HepG2 (cell line): ENCODE results near the gene FEV. TPM values are rescaled to one million over a fixed set of nuclear protein-coding genes. Genes with fewer than 3 reads are reported as not detected.

ENCODE experiments used
- ATAC-seq: fragments of 200-7000 bp; cut with Tn5 transposase; 3 replicates; pipeline ENCODE4 v1.9.1; 2020; ENCODE audit warnings: mild to moderate bottlenecking, moderate library complexity
- BruUV-seq: library from RNA; stranded (reverse); fragments of 400-500 nt; replicated peaks from 2 replicates; lab custom pipeline; 2021; lab: Mats Ljungman, UMichigan
- CTCF ChIA-PET: fragments of 300-600 bp; formaldehyde crosslinking; extraction: SDS; loops from one replicate; lab custom pipeline; 2021; ENCODE audit warnings: low total read pairs, inconsistent platforms, low intra/inter-chr PET ratio; lab: Yijun Ruan, JAX
- POLR2A ChIA-PET: fragments of 350-600 bp; sonication (Branson Sonifier 250); formaldehyde crosslinking; loops from one replicate; lab custom pipeline; 2020; ENCODE audit warnings: antibody characterized with exemption, inconsistent platforms; lab: Yijun Ruan, JAX
- DNase-seq: peaks from one replicate; pipeline ENCODE4 v3.0.0-alpha.2; 2015; ENCODE audit warnings: low spot score
- FAIRE-seq: peaks from 3 replicates; lab custom pipeline; 2011; peaks lifted over from hg19 to GRCh38; lab: Jason Lieb, UNC
- H2AFZ ChIP-seq: one replicate; pipeline ENCODE4 v1.6.1; 2011; ENCODE audit warnings: low read length, inconsistent platforms
- H3K27ac ChIP-seq: fragments of 300-600 bp; 3 replicates; pipeline ENCODE4 v1.8.0; 2011; ENCODE audit warnings: mixed run types, mild to moderate bottlenecking, mixed read lengths, low read length, inconsistent platforms; ENCODE audit not compliant: insufficient read depth; ENCODE audit errors: extremely low read length
- H3K27me3 ChIP-seq, 2 experiments: fragments of 200-600 bp in 1 of 2; 2 replicates in 1 of 2; 3 replicates in 1 of 2; pipeline versions ENCODE4 v1.6.0 to v1.8.0; 2011; ENCODE audit warnings: low read length in 2 of 2, mild to moderate bottlenecking in 2 of 2, moderate library complexity in 2 of 2, inconsistent platforms in 1 of 2; ENCODE audit not compliant: insufficient read depth in 2 of 2, control insufficient read depth in 1 of 2
- H3K36me3 ChIP-seq, 2 experiments: fragments of 200-600 bp in 1 of 2; replicated peaks in 1 of 2; 2 replicates in 1 of 2; 3 replicates in 1 of 2; pipeline versions ENCODE4 v1.5.1 to v1.8.0; 2011; ENCODE audit warnings: low read length in 2 of 2, inconsistent platforms in 1 of 2; ENCODE audit not compliant: insufficient read depth in 2 of 2, control insufficient read depth in 1 of 2
- H3K4me1 ChIP-seq: 2 replicates; pipeline ENCODE4 v1.5.1; 2012; ENCODE audit warnings: low read length, inconsistent platforms; ENCODE audit not compliant: insufficient read depth
- H3K4me2 ChIP-seq: 2 replicates; pipeline ENCODE4 v1.6.0; 2011; ENCODE audit warnings: low read depth, low read length, inconsistent platforms
- H3K4me3 ChIP-seq, 3 experiments: fragments of 200-600 bp in 1 of 3; sonication (generic), shearing (Covaris generic) in 1 of 3; replicated peaks in 1 of 3; 2 replicates each; pipeline ENCODE4 v1.5.1; 2011 to 2016; ENCODE audit warnings: low read length in 3 of 3, inconsistent platforms in 2 of 3, low read depth in 2 of 3, mild to moderate bottlenecking in 2 of 3, control low read depth in 1 of 3, mixed read lengths in 1 of 3; ENCODE audit not compliant: insufficient read depth in 1 of 3
- H3K79me2 ChIP-seq: one replicate; pipeline ENCODE4 v1.6.1; 2011; ENCODE audit warnings: low read length, inconsistent platforms; ENCODE audit not compliant: insufficient read depth
- H3K9ac ChIP-seq: 2 replicates; pipeline ENCODE4 v1.6.0; 2011; ENCODE audit warnings: mild to moderate bottlenecking, low read depth, low read length, inconsistent platforms; ENCODE audit not compliant: insufficient read depth
- H3K9me3 ChIP-seq: 2 replicates; pipeline ENCODE4 v1.5.1; 2012; ENCODE audit warnings: mild to moderate bottlenecking, low read length
- H4K20me1 ChIP-seq: 2 replicates; pipeline ENCODE4 v1.6.0; 2011; ENCODE audit warnings: inconsistent platforms, mild to moderate bottlenecking, low read length, moderate library complexity; ENCODE audit not compliant: insufficient read depth
- HMG20A ChIP-seq: IDR thresholded peaks from 2 replicates; pipeline ENCODE4 v1.6.1; 2016; ENCODE audit warnings: borderline replicate concordance
- KLF13 ChIP-seq: sonication (generic); formaldehyde crosslinking; IDR thresholded peaks from 2 replicates; pipeline ENCODE4 v1.4.0; 2020; ENCODE audit warnings: mild to moderate bottlenecking, missing genetic modification reagents
- NPAS2 ChIP-seq: sonication (generic); formaldehyde crosslinking; IDR thresholded peaks from 2 replicates; pipeline ENCODE4 v1.8.0; 2022; ENCODE audit warnings: mild to moderate bottlenecking, missing genetic modification reagents, borderline replicate concordance
- ZNF768 ChIP-seq: sonication (generic); formaldehyde crosslinking; IDR thresholded peaks from 2 replicates; pipeline ENCODE4 v1.4.0; 2020; ENCODE audit warnings: missing genetic modification reagents
- WGBS: methylation state at CpG from one replicate; pipeline ENCODE4 v1.1.6; 2017; ENCODE audit warnings: low lambda C conversion rate; 5-methylcytosine and 5-hydroxymethylcytosine counted together
- in situ Hi-C: cut with HindIII; loops from 2 replicates; pipeline ENCODE4 v1.10.0; 2017; ENCODE audit warnings: low pct_unique_long_range_greater_than_20kb; ENCODE audit not compliant: extremely low pct_ligation_motif_present
- intact Hi-C: fragments of 100-400 bp; cut with micrococcal nuclease; formaldehyde crosslinking; loops from one replicate; pipeline ENCODE4 v1.10.0; 2022; ENCODE audit not compliant: unreplicated experiment
- polyA plus RNA-seq, 8 experiments: library from polyadenylated mRNA; depleted of rRNA in 3 of 8; stranded (reverse) in 7 of 8; unstranded in 1 of 8; fragments of >200 nt; fragmentation: Illumina TruSeq in 4 of 8; extraction: Trizol in 4 of 8; gene quantifications; 2 replicates each; pipeline versions ENCODE4 v1.2.1 to v1.2.3, GENCODE V29; 2011 to 2016; ENCODE audit warnings: low read depth in 4 of 8, missing spikeins in 1 of 8, mixed read lengths in 1 of 8; ENCODE audit not compliant: insufficient read depth in 1 of 8
- total RNA-seq, 5 experiments: library from RNA; depleted of rRNA; stranded (reverse); fragments of >200 nt; fragmentation: Illumina TruSeq; extraction: Trizol; gene quantifications; 2 replicates each; pipeline ENCODE4 v1.2.3, GENCODE V29; 2016; ENCODE audit warnings: low read depth in 1 of 5
- TF ChIP-seq, protein P1 (sequence below): fragments of 450-650 bp; IDR thresholded peaks from 2 replicates; pipeline ENCODE4 v1.6.1; 2017; ENCODE audit warnings: mild to moderate bottlenecking
- TF ChIP-seq, protein P2 (sequence below): sonication (generic); formaldehyde crosslinking; IDR thresholded peaks from 2 replicates; pipeline ENCODE4 v1.9.0; 2021; ENCODE audit warnings: mild to moderate bottlenecking, missing genetic modification reagents
- TF ChIP-seq, protein P3 (sequence below): sonication (generic); formaldehyde crosslinking; IDR thresholded peaks from 2 replicates; pipeline ENCODE4 v1.4.0; 2020; ENCODE audit warnings: mild to moderate bottlenecking, missing genetic modification reagents, borderline replicate concordance

Gene FEV
- total and polyA plus RNA-seq, 2 of the 13 experiments (the other 11 are each of a cell fraction or from before 2014, with no cell fraction given), result not detected

DNA sequence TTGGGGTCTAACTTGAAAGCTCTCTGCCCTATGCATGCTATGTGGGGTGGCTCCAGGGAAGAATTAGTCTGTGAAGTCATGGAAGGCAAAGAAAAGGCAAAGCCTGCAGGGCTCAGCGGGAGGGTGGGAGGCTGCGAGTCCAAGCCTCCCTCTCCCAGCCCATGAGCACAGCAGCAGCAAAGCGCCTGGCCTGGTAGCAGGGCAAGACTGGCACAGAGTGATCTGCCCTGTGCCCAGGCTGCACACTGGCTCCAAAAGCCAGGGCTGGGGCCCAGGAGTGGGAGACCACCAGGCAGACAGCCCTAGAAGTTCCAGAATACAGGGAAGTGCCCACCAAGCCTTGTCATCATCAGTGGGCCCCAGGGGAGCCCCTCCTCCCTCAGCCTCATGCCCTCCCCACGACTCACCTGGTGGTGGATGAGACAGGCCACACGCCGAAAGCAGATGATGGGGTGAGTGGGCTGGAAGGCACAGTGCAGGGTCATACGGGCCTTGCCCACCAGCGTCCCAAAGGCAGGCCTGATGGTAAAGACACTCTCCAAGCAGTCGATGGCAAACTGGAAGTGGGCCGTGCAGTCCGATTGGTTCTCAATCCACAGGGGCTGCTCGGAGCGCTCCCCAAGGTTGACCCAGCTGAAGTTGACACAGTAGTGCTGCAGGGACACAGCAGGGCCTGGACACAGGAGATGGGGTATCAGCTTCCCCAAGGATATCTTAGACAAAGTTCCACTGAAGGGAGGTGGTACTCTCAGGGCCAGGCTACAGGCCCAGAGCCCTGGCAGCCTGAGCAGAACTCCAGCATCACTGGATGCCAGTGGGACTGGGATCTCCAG, 44.2 kb upstream of the FEV start:
- Histone ChIP-seq H3K9me3 (no peaks in the 10 kb centered on the region), H4K20me1 (peaks cover 14% of the 10 kb centered on the region; the same call in 1 of the 2 replicates), H3K79me2 (no peaks in the 10 kb centered on the region), H3K9ac (no peak overlapping the region), H3K27me3 (peaks cover 18 to 88% of the 10 kb centered on the region in 2 experiments), H3K27ac (no peak overlapping the region), H3K4me2 (no peak overlapping the region), H3K4me1 (no peaks in the 10 kb centered on the region), H2AFZ (no peak overlapping the region), H3K36me3 (no peaks in the 10 kb centered on the region), H3K4me3 (no peak overlapping the region)
- in situ Hi-C loops, result no loop called here
- intact Hi-C loops, result loop anchor here (1.0 to 2.0 kb wide), 3 partner anchors 26 to 126 kb away; no protein-coding TSS in a partner anchor
- WGBS, result 31% methylated on average over 13 of the region's 13 CpGs
- ATAC-seq (peak; percentile 7; the same call in 2 of the 3 replicates), FAIRE-seq (no peak), DNase-seq (no peak)
- CTCF ChIA-PET, result interaction anchor here (0.7 to 3.2 kb wide), 7 partner anchors 27 to 126 kb away, joined by 3 to 48 read pairs (median 4); no protein-coding TSS in a partner anchor
- POLR2A ChIA-PET, result interaction anchor here (0.9 to 1.3 kb wide), 3 partner anchors 27 to 126 kb away, joined by 3 to 5 read pairs (median 3); no protein-coding TSS in a partner anchor
- no TSS peak for BruUV-seq
- TF ChIP-seq ZNF768 (0 out of 2 replicates have a peak, but pooled peaks have one; percentile 7), NPAS2 (CRISPR knock-in tag) (no peak), KLF13 (CRISPR knock-in tag) (0 out of 2 replicates have a peak, but pooled peaks have one; percentile 41), HMG20A (CRISPR knock-in tag) (0 out of 2 replicates have a peak, but pooled peaks have one; percentile 17)
- TF ChIP-seq, protein P1, sequence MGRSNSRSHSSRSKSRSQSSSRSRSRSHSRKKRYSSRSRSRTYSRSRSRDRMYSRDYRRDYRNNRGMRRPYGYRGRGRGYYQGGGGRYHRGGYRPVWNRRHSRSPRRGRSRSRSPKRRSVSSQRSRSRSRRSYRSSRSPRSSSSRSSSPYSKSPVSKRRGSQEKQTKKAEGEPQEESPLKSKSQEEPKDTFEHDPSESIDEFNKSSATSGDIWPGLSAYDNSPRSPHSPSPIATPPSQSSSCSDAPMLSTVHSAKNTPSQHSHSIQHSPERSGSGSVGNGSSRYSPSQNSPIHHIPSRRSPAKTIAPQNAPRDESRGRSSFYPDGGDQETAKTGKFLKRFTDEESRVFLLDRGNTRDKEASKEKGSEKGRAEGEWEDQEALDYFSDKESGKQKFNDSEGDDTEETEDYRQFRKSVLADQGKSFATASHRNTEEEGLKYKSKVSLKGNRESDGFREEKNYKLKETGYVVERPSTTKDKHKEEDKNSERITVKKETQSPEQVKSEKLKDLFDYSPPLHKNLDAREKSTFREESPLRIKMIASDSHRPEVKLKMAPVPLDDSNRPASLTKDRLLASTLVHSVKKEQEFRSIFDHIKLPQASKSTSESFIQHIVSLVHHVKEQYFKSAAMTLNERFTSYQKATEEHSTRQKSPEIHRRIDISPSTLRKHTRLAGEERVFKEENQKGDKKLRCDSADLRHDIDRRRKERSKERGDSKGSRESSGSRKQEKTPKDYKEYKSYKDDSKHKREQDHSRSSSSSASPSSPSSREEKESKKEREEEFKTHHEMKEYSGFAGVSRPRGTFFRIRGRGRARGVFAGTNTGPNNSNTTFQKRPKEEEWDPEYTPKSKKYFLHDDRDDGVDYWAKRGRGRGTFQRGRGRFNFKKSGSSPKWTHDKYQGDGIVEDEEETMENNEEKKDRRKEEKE, result no peak
- TF ChIP-seq, protein P2, sequence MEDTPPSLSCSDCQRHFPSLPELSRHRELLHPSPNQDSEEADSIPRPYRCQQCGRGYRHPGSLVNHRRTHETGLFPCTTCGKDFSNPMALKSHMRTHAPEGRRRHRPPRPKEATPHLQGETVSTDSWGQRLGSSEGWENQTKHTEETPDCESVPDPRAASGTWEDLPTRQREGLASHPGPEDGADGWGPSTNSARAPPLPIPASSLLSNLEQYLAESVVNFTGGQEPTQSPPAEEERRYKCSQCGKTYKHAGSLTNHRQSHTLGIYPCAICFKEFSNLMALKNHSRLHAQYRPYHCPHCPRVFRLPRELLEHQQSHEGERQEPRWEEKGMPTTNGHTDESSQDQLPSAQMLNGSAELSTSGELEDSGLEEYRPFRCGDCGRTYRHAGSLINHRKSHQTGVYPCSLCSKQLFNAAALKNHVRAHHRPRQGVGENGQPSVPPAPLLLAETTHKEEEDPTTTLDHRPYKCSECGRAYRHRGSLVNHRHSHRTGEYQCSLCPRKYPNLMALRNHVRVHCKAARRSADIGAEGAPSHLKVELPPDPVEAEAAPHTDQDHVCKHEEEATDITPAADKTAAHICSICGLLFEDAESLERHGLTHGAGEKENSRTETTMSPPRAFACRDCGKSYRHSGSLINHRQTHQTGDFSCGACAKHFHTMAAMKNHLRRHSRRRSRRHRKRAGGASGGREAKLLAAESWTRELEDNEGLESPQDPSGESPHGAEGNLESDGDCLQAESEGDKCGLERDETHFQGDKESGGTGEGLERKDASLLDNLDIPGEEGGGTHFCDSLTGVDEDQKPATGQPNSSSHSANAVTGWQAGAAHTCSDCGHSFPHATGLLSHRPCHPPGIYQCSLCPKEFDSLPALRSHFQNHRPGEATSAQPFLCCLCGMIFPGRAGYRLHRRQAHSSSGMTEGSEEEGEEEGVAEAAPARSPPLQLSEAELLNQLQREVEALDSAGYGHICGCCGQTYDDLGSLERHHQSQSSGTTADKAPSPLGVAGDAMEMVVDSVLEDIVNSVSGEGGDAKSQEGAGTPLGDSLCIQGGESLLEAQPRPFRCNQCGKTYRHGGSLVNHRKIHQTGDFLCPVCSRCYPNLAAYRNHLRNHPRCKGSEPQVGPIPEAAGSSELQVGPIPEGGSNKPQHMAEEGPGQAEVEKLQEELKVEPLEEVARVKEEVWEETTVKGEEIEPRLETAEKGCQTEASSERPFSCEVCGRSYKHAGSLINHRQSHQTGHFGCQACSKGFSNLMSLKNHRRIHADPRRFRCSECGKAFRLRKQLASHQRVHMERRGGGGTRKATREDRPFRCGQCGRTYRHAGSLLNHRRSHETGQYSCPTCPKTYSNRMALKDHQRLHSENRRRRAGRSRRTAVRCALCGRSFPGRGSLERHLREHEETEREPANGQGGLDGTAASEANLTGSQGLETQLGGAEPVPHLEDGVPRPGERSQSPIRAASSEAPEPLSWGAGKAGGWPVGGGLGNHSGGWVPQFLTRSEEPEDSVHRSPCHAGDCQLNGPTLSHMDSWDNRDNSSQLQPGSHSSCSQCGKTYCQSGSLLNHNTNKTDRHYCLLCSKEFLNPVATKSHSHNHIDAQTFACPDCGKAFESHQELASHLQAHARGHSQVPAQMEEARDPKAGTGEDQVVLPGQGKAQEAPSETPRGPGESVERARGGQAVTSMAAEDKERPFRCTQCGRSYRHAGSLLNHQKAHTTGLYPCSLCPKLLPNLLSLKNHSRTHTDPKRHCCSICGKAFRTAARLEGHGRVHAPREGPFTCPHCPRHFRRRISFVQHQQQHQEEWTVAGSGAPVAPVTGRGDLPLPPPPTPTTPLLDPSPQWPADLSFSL, result no peak
- TF ChIP-seq, protein P3, sequence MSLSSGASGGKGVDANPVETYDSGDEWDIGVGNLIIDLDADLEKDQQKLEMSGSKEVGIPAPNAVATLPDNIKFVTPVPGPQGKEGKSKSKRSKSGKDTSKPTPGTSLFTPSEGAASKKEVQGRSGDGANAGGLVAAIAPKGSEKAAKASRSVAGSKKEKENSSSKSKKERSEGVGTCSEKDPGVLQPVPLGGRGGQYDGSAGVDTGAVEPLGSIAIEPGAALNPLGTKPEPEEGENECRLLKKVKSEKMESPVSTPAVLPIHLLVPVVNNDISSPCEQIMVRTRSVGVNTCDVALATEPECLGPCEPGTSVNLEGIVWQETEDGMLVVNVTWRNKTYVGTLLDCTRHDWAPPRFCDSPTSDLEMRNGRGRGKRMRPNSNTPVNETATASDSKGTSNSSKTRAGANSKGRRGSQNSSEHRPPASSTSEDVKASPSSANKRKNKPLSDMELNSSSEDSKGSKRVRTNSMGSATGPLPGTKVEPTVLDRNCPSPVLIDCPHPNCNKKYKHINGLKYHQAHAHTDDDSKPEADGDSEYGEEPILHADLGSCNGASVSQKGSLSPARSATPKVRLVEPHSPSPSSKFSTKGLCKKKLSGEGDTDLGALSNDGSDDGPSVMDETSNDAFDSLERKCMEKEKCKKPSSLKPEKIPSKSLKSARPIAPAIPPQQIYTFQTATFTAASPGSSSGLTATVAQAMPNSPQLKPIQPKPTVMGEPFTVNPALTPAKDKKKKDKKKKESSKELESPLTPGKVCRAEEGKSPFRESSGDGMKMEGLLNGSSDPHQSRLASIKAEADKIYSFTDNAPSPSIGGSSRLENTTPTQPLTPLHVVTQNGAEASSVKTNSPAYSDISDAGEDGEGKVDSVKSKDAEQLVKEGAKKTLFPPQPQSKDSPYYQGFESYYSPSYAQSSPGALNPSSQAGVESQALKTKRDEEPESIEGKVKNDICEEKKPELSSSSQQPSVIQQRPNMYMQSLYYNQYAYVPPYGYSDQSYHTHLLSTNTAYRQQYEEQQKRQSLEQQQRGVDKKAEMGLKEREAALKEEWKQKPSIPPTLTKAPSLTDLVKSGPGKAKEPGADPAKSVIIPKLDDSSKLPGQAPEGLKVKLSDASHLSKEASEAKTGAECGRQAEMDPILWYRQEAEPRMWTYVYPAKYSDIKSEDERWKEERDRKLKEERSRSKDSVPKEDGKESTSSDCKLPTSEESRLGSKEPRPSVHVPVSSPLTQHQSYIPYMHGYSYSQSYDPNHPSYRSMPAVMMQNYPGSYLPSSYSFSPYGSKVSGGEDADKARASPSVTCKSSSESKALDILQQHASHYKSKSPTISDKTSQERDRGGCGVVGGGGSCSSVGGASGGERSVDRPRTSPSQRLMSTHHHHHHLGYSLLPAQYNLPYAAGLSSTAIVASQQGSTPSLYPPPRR (CRISPR knock-in tag), result 0 out of 2 replicates have a peak, but pooled peaks have one; percentile 12
